GM18498 (cell line): Measurements from ENCODE around the gene CTNNBIP1.
A peak's percentile ranks its signal among the peaks of the same experiment; 100 is the strongest.
"Not testable (repeated sequence)": the region's sequence is repeated elsewhere in the genome, so short reads cannot be mapped to it uniquely, and the experiment has no call there.

Experiments used
- ATAC-seq: cut with Tn5 transposase; IDR thresholded peaks from one replicate; pipeline ENCODE4 v1.9.1; 2021; ENCODE audit warnings: mild to moderate bottlenecking, moderate library complexity; ENCODE audit not compliant: unreplicated experiment

CTNNBIP1 gene

GRCh38 chr1:9910076-9910422 is at the start of gene CTNNBIP1:
TSS of gene CTNNBIP1 (minus strand) at chr1:9910269. CDS start at chr1:9872064, 38,205 bp downstream.
- peak; percentile 84 for ATAC-seq

GRCh38 chr1:9957726-9958125 is 47.7 kb upstream of the CTNNBIP1 start:
- ATAC-seq, result no peak

GRCh38 chr1:9946315-9946714 is 36.2 kb upstream of the CTNNBIP1 start:
- ATAC-seq, result no peak

- ATAC-seq, result peak; percentile 95
These were observed 33.1 kb upstream of the CTNNBIP1 start, which contains the start of the genes LZIC and NMNAT1 for GRCh38 chr1:9942939-9943788. TSS of gene LZIC (minus strand) at chr1:9943391. CDS start at chr1:9936619, 6,772 bp downstream. TSS of gene NMNAT1 (plus strand) at chr1:9943475. CDS start at chr1:9972074, 28,599 bp downstream.

GRCh38 chr1:9942399-9942938 is 32.4 kb upstream of the CTNNBIP1 start:
- peak; percentile 37 for ATAC-seq

- ATAC-seq, result no peak
These were observed 19.6 kb upstream of the CTNNBIP1 start for GRCh38 chr1:9929431-9930385.

- ATAC-seq, result no peak
These were observed 17.2 kb upstream of the CTNNBIP1 start for GRCh38 chr1:9927259-9927658.

GRCh38 chr1:9922342-9922741 is 12.3 kb upstream of the CTNNBIP1 start:
- no peak for ATAC-seq

- ATAC-seq, result no peak
These were observed 10.5 kb upstream of the CTNNBIP1 start for GRCh38 chr1:9920606-9921005.

GRCh38 chr1:9917901-9918300 is 7.8 kb upstream of the CTNNBIP1 start:
- ATAC-seq, result no peak

GRCh38 chr1:9917495-9917894 is 7.4 kb upstream of the CTNNBIP1 start:
- not testable (repeated sequence) for ATAC-seq

GRCh38 chr1:9916452-9916851 is 6.4 kb upstream of the CTNNBIP1 start:
- ATAC-seq, result no peak

- no peak for ATAC-seq
These were observed 4.5 kb upstream of the CTNNBIP1 start for GRCh38 chr1:9914610-9914937.

GRCh38 chr1:9912264-9912936 is 2.3 kb upstream of the CTNNBIP1 start:
- no peak for ATAC-seq

GRCh38 chr1:9910423-9911178 is 532 bp upstream of the CTNNBIP1 start:
- ATAC-seq, result peak; percentile 93

- no peak for ATAC-seq
These were observed 629 bp downstream of the CTNNBIP1 start for GRCh38 chr1:9909234-9910046.

- ATAC-seq, result no peak
These were observed 1.2 kb downstream of the CTNNBIP1 start for GRCh38 chr1:9908871-9909233.

- no peak for ATAC-seq
These were observed 2.6 kb downstream of the CTNNBIP1 start for GRCh38 chr1:9907441-9907840.

- ATAC-seq, result no peak
These were observed 3.6 kb downstream of the CTNNBIP1 start for GRCh38 chr1:9906466-9906865.
